ENCODE data around the gene CPNE5.
A peak's percentile ranks its signal among the peaks of the same experiment; 100 is the strongest.

The CPNE5 gene

GRCh38 chr6:36700071-36700812 is 139.0 kb downstream of the CPNE5 start:
- no peak for DNase-seq (ENCODE audit: low spot score)

- DNase-seq (ENCODE audit: low spot score) = no peak
These were observed 139.9 kb downstream of the CPNE5 start for GRCh38 chr6:36699348-36699747.

DNA sequence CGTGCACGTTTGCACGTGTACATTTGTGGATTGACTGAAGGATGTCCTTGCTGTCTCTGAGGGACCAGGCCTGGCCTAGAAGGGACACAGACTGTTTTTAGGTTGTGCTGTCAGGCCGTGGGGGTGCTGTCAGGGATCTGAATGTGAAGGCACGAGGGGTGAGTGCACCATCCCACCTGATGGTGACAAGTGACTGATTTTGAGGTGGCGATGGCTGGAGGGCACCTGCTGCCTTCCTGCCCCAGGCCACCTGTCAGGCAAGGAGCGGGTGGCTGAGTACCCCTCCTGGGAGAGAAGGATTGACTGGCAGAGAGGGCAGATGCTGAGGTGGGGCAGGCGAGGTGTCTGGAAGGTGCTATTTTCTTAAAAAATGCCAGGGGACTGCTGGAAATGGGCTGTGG is 140.4 kb downstream of the CPNE5 start:
- DNase-seq (ENCODE audit: low spot score) = no peak

DNA sequence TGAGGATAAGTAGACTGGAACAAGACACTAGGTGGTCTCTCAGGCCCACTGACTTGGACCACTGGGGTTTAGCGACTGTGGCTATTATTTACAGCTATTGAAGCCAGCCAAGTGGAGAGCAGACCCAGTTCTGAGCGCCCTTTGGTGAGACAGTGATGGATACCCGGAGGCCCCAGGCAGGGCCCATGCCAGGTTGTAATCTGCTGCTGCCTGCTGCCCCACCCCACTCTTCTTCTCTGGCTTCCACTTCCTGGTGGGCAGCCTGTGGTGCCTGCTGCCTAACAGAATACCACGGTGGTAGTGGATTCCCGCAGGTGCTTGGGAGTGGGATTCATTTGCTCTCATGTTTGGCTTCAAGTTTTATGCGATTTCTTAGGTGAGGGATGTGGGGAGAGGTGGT is 141.0 kb downstream of the CPNE5 start:
- DNase-seq (ENCODE audit: low spot score) = no peak

DNA sequence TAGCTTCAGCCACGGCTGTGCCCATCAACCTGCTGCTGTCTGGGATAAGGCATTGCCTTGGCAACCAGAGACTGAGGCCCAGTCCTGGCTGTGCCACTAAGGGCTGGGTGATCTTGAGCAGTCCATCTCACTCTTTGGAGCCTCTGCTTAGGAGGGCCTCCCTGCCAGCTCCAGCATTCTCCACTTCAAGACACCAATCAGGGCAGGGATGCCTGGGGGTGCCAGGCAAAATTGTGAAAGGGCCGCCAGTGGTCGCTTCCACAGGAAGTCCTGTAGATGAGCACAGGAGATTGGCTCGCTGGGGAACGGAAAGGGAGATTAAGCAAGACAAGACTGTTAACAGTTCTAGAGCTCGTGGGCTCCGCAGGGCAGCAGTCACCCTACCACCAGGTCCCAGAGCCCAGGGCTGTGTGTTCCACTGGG is 141.8 kb downstream of the CPNE5 start, which contains the start of gene RAB44:
Gene RAB44, plus strand, starts transcription at position 346 of the 423 bp plus-strand sequence. CDS start 6,410 bp downstream, outside the sequence.
- no peak for DNase-seq (ENCODE audit: low spot score)

GRCh38 chr6:36695414-36695813 is 143.8 kb downstream of the CPNE5 start:
- DNase-seq (ENCODE audit: low spot score) = no peak

GRCh38 chr6:36694616-36695015 is 144.6 kb downstream of the CPNE5 start:
- DNase-seq (ENCODE audit: low spot score) = no peak

GRCh38 chr6:36692861-36693702 is 146.2 kb downstream of the CPNE5 start:
- no peak for DNase-seq (ENCODE audit: low spot score)

GRCh38 chr6:36692220-36692619 is 147.0 kb downstream of the CPNE5 start:
- DNase-seq (ENCODE audit: low spot score) = no peak

GRCh38 chr6:36691612-36692011 is 147.6 kb downstream of the CPNE5 start:
- DNase-seq (ENCODE audit: low spot score) = no peak

DNA sequence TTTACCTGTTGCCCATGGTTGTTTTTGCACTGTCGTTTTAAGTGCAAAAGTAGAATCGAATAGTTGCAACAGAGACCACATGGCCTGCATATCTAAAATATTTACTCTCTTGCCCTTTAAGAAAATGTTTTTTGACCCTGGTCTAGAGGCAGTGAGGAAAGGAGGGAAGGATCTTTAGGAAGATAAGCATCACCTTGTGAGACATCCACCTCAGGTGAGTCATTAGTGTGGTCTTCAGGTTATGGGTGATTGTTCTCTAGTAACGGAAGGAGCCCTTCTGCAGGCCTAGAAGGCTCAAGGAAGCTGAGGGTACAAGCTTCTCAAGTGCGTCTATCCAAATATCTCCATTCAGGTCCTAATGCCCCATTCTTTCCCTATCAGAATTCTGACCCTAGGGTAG is 148.2 kb downstream of the CPNE5 start:
- DNase-seq (ENCODE audit: low spot score) = peak; percentile 22
